CD4-positive, CD25-positive, alpha-beta regulatory T cell (primary cell): ENCODE results near the gene EIF6. TPM values are rescaled to one million over a fixed set of nuclear protein-coding genes. Genes with fewer than 3 reads are reported as not detected.

Experiments
- ATAC-seq, 2 donors: fragments of 150-1000 bp; cut with Tn5 transposase; one replicate each; pipeline ENCODE4 v1.10.0; 2021; ENCODE audit warnings: low read depth in 2 of 2, moderate number of reproducible peaks in 2 of 2, moderate library complexity in 1 of 2
- DNase-seq, 3 donors: peaks; one replicate each; pipeline versions ENCODE4 v3.0.0 to v3.0.0-alpha.2; 2012 to 2022; ENCODE audit warnings: mixed read lengths in 1 of 3
- H3K27ac ChIP-seq: one replicate; pipeline ENCODE4 v1.7.0; 2013; ENCODE audit warnings: mild to moderate bottlenecking, low read length; ENCODE audit not compliant: insufficient read depth, poor library complexity, severe bottlenecking
- H3K27me3 ChIP-seq: one replicate; pipeline ENCODE4 v1.7.0; 2013; ENCODE audit warnings: low read length; ENCODE audit not compliant: control insufficient read depth, insufficient read depth
- H3K36me3 ChIP-seq: one replicate; pipeline ENCODE4 v1.7.0; 2013; ENCODE audit warnings: mild to moderate bottlenecking, low read length, moderate library complexity; ENCODE audit not compliant: control insufficient read depth, insufficient read depth
- H3K4me1 ChIP-seq: 2 replicates; pipeline ENCODE4 v1.7.0; 2013; ENCODE audit warnings: mild to moderate bottlenecking, low read length; ENCODE audit not compliant: insufficient read depth, control insufficient read depth, poor library complexity, severe bottlenecking
- H3K4me3 ChIP-seq: one replicate; pipeline ENCODE4 v1.7.0; 2013; ENCODE audit warnings: low read depth, mild to moderate bottlenecking, low read length, moderate library complexity
- H3K9me3 ChIP-seq, 2 experiments: 1 replicate in 1 of 2; 2 replicates in 1 of 2; pipeline ENCODE4 v1.7.0; 2013; ENCODE audit warnings: low read length in 2 of 2, mild to moderate bottlenecking in 1 of 2, moderate library complexity in 1 of 2; ENCODE audit not compliant: control insufficient read depth in 2 of 2
- H3K27ac Mint-ChIP-seq, 3 donors: one replicate each; pipeline ENCODE4 v1.8.0; 2020 to 2022; ENCODE audit warnings: mild to moderate bottlenecking in 3 of 3, mixed read lengths in 3 of 3, moderate library complexity in 2 of 3
- H3K27me3 Mint-ChIP-seq: one replicate; pipeline ENCODE4 v1.8.0; 2022; ENCODE audit warnings: mild to moderate bottlenecking, mixed read lengths
- H3K36me3 Mint-ChIP-seq: one replicate; pipeline ENCODE4 v1.8.0; 2020; ENCODE audit warnings: mixed read lengths
- H3K4me1 Mint-ChIP-seq, 4 donors: one replicate each; pipeline ENCODE4 v1.8.0; 2020 to 2022; ENCODE audit warnings: mixed read lengths in 4 of 4, mild to moderate bottlenecking in 1 of 4
- H3K4me3 Mint-ChIP-seq, 4 donors: one replicate each; pipeline ENCODE4 v1.8.0; 2020 to 2022; ENCODE audit warnings: mild to moderate bottlenecking in 4 of 4, mixed read lengths in 4 of 4, moderate library complexity in 3 of 4
- H3K9me3 Mint-ChIP-seq, 7 donors: one replicate each; pipeline ENCODE4 v1.8.0; 2020 to 2022; ENCODE audit warnings: mixed read lengths in 7 of 7, mild to moderate bottlenecking in 3 of 7, moderate library complexity in 2 of 7
- polyA plus RNA-seq, 4 donors: library from polyadenylated mRNA; unstranded; fragments of 300-500 nt; fragmentation: Illumina TruSeq; gene quantifications; one replicate each; pipeline ENCODE4 v1.2.3, GENCODE V29; 2021
- total RNA-seq: library from RNA; stranded (reverse); gene quantifications from one replicate; pipeline ENCODE4 v1.2.3, GENCODE V29; 2022

The EIF6 gene
- total and polyA plus RNA-seq, 5 donors from 2014 or later = 52.2 to 203 (median 180) TPM

- no peaks in the 10 kb centered on the region for H3K27me3 ChIP-seq
- no peak overlapping the region for H3K27ac ChIP-seq
- no peak for DNase-seq
- peaks cover 8% of the 10 kb centered on the region for H3K36me3 Mint-ChIP-seq
- peaks cover 4% of the 10 kb centered on the region for H3K36me3 ChIP-seq
- no peaks in the 10 kb centered on the region for H3K27me3 Mint-ChIP-seq
- no peak overlapping the region for H3K4me3 Mint-ChIP-seq
- H3K27ac Mint-ChIP-seq = peak overlapping the region in 1 of 3 donors; percentile 36
- H3K9me3 Mint-ChIP-seq = no peaks in the 10 kb centered on the region
- no peaks in the 10 kb centered on the region for H3K9me3 ChIP-seq
- no peak overlapping the region for H3K4me3 ChIP-seq
- ATAC-seq = no peak
- H3K4me1 Mint-ChIP-seq = peaks cover 8 to 29% (median 15%) of the 10 kb centered on the region in 4 donors
- H3K4me1 ChIP-seq = peaks cover 7% of the 10 kb centered on the region
Measured at GRCh38 chr20:35307666-35308653, 23.4 kb upstream of the EIF6 start.

- peak overlapping the region; percentile 5 to 45 (median 36) for H3K27ac Mint-ChIP-seq
- no peaks in the 10 kb centered on the region for H3K9me3 ChIP-seq
- H3K4me3 ChIP-seq = no peak overlapping the region
- H3K27me3 Mint-ChIP-seq = no peaks in the 10 kb centered on the region
- peaks cover 8% of the 10 kb centered on the region for H3K36me3 Mint-ChIP-seq
- peak in 1 of 3 donors; percentile 35 for DNase-seq
- peaks cover 4 to 20% (median 8%) of the 10 kb centered on the region in 4 donors for H3K4me1 Mint-ChIP-seq
- H3K4me3 Mint-ChIP-seq = no peak overlapping the region
- no peak for ATAC-seq
- no peak overlapping the region for H3K27ac ChIP-seq
- peaks cover 7% of the 10 kb centered on the region for H3K4me1 ChIP-seq
- H3K36me3 ChIP-seq = peaks cover 4% of the 10 kb centered on the region
- H3K27me3 ChIP-seq = no peaks in the 10 kb centered on the region
- H3K9me3 Mint-ChIP-seq = no peaks in the 10 kb centered on the region
Measured at GRCh38 chr20:35306931-35307517, 22.5 kb upstream of the EIF6 start.

GRCh38 chr20:35305682-35306556 is 21.3 kb upstream of the EIF6 start:
- Histone ChIP-seq H3K9me3 (no peaks in the 10 kb centered on the region), H3K4me1 (peaks cover 7% of the 10 kb centered on the region), H3K36me3 (peaks cover 4% of the 10 kb centered on the region), H3K27ac (no peak overlapping the region), H3K27me3 (no peaks in the 10 kb centered on the region), H3K4me3 (no peak overlapping the region)
- Mint-ChIP-seq H3K4me1 (peaks cover 4 to 15% (median 7%) of the 10 kb centered on the region in 4 donors), H3K9me3 (no peaks in the 10 kb centered on the region), H3K4me3 (no peak overlapping the region), H3K36me3 (peaks cover 8% of the 10 kb centered on the region), H3K27ac (peak overlapping the region in 2 of 3 donors; percentile 36 to 62), H3K27me3 (no peaks in the 10 kb centered on the region)
- ATAC-seq (peak; percentile 65 to 68), DNase-seq (peak in 1 of 3 donors; percentile 56)

GRCh38 chr20:35304956-35305355 is 20.4 kb upstream of the EIF6 start:
- peaks cover 4% of the 10 kb centered on the region for H3K36me3 ChIP-seq
- no peak overlapping the region for H3K4me3 ChIP-seq
- ATAC-seq (no peak), DNase-seq (no peak)
- H3K27ac ChIP-seq = no peak overlapping the region
- Mint-ChIP-seq H3K27me3 (no peaks in the 10 kb centered on the region), H3K36me3 (peaks cover 6% of the 10 kb centered on the region), H3K4me1 (peaks cover 4 to 15% (median 7%) of the 10 kb centered on the region in 4 donors), H3K4me3 (no peak overlapping the region), H3K27ac (no peak overlapping the region), H3K9me3 (no peaks in the 10 kb centered on the region)
- no peaks in the 10 kb centered on the region for H3K9me3 ChIP-seq
- H3K27me3 ChIP-seq = no peaks in the 10 kb centered on the region
- peaks cover 7% of the 10 kb centered on the region for H3K4me1 ChIP-seq

GRCh38 chr20:35303735-35304491 is 19.3 kb upstream of the EIF6 start:
- ATAC-seq = peak; percentile 83 to 84

GRCh38 chr20:35303382-35303734 is 18.8 kb upstream of the EIF6 start:
- Histone ChIP-seq H3K9me3 (no peaks in the 10 kb centered on the region), H3K27me3 (no peaks in the 10 kb centered on the region), H3K4me1 (peaks cover 7% of the 10 kb centered on the region), H3K27ac (no peak overlapping the region), H3K36me3 (peaks cover 4% of the 10 kb centered on the region), H3K4me3 (no peak overlapping the region)
- peaks cover 4 to 15% (median 8%) of the 10 kb centered on the region in 4 donors for H3K4me1 Mint-ChIP-seq
- H3K27ac Mint-ChIP-seq = peak overlapping the region in 1 of 3 donors; percentile 85
- H3K4me3 Mint-ChIP-seq = no peak overlapping the region
- ATAC-seq (no peak), DNase-seq (no peak)
- no peaks in the 10 kb centered on the region for H3K27me3 Mint-ChIP-seq
- H3K9me3 Mint-ChIP-seq = peaks cover 0 to 2% (median 0%) of the 10 kb centered on the region in 7 donors
- peaks cover 4% of the 10 kb centered on the region for H3K36me3 Mint-ChIP-seq

More at GRCh38 chr20:35303735-35304491, 19.3 kb upstream of the EIF6 start:
- H3K9me3 ChIP-seq = no peaks in the 10 kb centered on the region
- no peak overlapping the region for H3K27ac ChIP-seq
- Mint-ChIP-seq H3K4me1 (peaks cover 4 to 15% (median 8%) of the 10 kb centered on the region in 4 donors), H3K27ac (peak overlapping the region in 2 of 3 donors; percentile 21 to 85), H3K27me3 (no peaks in the 10 kb centered on the region), H3K4me3 (no peak overlapping the region), H3K9me3 (no peaks in the 10 kb centered on the region), H3K36me3 (peaks cover 4% of the 10 kb centered on the region)
- peaks cover 4% of the 10 kb centered on the region for H3K36me3 ChIP-seq
- DNase-seq = peak; percentile 71 to 93 (median 83)
- H3K27me3 ChIP-seq = no peaks in the 10 kb centered on the region
- no peak overlapping the region for H3K4me3 ChIP-seq
- H3K4me1 ChIP-seq = peaks cover 7% of the 10 kb centered on the region
